NCI-H1048 (cell line): ENCODE measurements around the gene ARG2.
"Not testable (repeated sequence)": the region's sequence is repeated elsewhere in the genome, so short reads cannot be mapped to it uniquely, and the experiment has no call there.

Experiments used
- DNase-seq: peaks from one replicate; lab custom pipeline; 2025; lab: John Stamatoyannopoulos, UW

Gene ARG2

GRCh38 chr14:67586369-67586768 lies 33.4 kb upstream of the ARG2 start:
- no peak for DNase-seq

- no peak for DNase-seq
Observed at GRCh38 chr14:67589204-67589770, 30.4 kb upstream of the ARG2 start.

GRCh38 chr14:67593650-67594049 lies 26.1 kb upstream of the ARG2 start:
- DNase-seq = not testable (repeated sequence)

DNA sequence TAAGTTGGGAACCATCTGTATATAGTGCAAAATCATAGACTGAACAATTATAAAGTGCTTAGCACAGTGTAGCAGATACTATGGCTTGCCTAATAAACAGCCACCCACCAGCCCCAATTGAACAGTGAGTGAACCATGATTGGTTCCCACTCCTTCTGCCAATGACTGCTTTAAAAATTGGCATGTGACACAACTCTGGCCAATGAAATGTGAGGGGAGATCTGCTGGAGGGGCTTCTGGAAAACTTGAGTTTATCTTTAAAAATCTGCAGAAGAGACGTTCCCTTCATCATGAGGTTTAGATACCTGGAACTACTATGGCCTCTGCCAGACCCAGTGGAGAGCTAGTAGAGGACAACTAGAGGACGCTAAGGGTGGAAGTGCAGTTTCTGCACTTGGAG lies 24.3 kb upstream of the ARG2 start:
- no peak for DNase-seq

DNA sequence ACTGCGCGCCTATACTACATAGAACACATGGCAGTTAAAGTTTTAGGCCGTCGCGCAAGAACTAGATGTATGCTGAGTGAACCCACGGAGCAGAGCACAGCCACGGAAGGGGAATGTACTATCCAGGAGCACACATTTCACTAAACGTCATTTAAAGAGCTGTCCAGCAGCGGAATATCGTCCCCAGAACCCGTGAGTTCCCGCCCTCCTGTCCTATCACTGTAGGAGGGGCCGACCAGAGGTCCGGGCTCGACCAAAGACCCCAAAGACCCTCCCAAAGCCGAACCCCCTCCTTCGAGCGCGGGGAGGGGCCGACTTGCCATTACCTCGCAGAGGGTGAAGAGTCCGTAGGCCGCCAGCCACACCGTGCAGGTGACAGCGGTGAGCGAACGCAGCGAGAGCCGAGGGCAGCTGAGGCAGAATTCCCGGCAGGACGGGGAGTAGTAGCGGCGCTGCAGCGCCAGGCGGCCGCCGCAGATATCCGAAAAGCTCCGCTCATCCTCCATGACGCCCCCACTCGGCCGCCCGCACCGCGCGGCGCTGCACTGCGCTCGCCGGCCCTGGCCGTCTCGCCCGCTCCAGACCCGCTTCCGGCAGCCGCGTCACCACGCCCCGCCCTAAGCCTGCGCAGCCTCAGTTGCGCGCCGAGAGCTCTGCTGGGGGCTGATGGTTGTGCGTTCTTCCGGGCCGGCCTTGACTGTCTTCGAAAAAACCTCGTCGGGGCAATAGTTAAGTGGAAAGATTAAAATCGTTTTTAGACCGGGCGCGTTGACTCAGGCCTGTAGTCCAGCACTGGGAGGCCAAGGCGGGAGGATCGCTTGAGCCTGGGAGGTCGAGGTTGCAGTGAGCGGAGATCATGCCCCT lies 19.8 kb upstream of the ARG2 start, which contains the start of gene PIGH:
PIGH (minus strand) TSS at position 571 of the 864 bp plus-strand sequence; CDS start at position 506, 65 bp downstream.
- DNase-seq = peak; percentile 67

- not testable (repeated sequence) for DNase-seq
Observed at GRCh38 chr14:67600562-67600974, 19.2 kb upstream of the ARG2 start.

DNA sequence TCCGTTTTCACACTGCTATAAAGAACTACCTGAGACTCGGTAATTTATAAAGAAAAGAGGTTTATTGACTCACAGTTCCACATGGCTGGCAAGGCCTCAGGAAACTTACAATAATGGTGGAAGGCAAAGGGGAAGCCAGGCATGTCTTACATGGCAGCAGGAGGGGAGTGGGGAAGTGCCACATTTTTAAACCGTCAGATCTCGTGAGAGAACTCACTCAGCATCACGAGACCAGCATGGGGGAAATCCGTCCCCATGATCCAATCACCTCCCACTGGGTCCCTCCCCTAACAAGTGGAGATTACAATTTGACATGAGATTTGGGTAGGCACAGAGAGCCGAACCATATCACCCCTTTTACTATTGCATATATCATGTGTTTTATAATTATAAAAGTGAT lies 17.6 kb upstream of the ARG2 start:
- DNase-seq = no peak

DNA sequence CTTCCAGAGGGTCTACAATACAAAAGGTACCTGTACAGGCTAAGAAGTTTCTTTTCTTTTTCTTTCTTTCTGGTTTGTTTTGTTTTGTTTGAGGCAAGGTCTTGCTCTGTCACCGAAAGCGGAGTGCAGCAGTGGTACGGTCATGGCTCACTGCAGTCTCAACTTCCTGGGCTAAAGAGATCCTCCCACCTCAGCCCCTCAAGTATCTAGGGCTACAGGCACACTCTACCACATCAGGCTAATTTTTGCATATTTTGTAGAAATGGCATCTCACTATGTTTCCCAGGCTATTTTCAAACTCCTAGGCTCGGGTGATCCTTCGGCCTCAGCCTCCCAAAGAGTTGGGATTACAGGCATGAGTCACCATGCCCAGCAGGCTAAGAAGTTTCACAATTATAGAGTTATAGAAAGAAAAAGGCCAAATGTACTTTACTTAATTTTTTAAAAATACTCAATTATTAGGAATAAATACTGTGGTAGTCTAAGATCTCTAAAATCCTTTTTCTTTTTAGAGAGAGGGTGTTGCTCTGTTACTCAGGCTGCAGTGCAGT lies 16.6 kb upstream of the ARG2 start:
- DNase-seq = no peak

GRCh38 chr14:67607646-67608045 lies 12.1 kb upstream of the ARG2 start:
- no peak for DNase-seq

- no peak for DNase-seq
Observed at GRCh38 chr14:67609642-67610310, 9.9 kb upstream of the ARG2 start.

DNA sequence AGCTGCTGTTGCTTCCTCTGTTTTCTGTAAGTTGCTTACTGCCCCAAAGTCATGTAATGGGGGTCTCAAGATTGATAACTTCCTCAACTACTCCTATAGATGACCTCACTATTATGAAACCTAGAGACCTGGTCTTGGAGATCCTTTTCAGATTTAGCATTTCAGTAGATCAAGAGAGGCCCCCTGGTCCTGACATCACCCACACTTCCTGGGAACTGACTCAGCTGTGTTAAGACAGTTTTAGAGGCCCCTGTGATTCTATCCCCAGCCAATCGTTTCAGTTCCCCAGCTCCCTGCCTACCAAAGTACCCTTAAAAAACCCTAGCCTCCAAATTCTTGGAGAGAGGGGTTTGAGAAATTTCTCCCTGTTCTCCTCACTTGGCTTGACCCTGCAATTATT lies 9.2 kb upstream of the ARG2 start:
- no peak for DNase-seq

- DNase-seq = peak; percentile 6
Observed at GRCh38 chr14:67618617-67619063, 1.1 kb upstream of the ARG2 start.

DNA sequence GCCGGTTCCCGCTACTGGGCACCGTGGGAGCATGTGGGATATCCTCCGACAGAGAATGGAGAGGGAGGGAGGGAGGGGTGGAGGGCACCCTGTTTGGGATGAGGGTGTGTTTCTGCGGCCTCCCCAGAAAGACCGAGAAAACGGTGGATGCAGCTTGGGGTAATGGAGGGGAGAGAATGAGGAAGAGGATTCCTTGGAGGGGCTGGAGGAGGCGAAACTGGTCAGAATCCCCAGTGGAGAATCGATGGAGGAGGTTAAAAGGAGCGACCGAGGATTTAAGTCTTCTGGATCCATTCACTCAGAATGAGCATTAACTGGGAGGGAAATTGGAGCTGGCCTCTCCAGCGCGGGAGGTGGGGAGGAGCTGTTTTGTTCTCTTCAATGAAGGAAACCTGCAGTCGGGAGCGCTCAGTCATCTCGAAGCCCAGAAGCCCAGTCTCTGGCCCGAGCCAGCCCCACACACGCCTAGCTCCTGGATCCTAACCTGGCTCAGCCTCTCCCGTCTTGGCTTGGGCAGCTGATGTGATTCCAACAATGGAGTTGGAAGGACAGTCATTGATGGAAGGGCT lies 581 bp downstream of the ARG2 start:
- DNase-seq = no peak

DNA sequence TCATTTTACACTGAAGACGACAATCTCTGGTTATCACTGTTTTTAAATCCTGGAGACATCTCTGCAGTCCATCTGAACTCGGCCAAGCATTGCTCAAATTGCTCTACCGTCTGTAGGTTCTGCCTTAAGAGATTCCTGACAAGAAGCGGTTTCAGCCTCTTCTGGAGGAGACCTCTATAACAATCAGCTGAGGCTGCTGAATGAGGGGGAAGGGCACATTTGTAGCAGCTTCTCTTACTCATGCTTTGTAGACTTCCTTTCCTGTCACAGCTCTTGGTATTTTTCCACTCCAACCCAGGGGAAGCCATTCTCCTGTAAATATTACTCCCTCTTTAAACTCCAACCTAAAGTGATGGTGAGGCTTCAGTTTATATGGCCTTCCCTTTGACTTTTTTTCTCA lies 3.0 kb downstream of the ARG2 start:
- no peak for DNase-seq

- no peak for DNase-seq
Observed at GRCh38 chr14:67623114-67623513, 3.4 kb downstream of the ARG2 start.

- not testable (repeated sequence) for DNase-seq
Observed at GRCh38 chr14:67626131-67626530, 6.4 kb downstream of the ARG2 start.

DNA sequence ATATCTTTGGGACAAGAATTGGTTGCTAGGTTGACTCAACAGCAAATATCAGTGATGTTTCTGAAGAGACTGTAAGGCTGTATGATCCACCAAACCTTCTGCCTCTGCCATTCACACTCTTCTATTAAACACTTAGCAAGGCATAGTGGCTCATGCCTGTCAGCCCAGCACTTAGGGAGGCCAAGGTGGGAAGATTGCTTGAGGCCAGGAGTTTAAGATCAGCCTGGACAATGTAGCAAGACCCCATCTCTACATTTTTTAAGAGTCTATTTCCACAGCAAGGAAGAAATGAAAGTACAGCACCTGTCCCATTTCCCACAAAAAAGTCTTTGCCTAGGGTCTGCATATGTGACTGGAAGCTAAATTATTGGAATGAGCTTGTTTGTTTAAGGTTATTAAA lies 7.8 kb downstream of the ARG2 start:
- DNase-seq = no peak

- no peak for DNase-seq
Observed at GRCh38 chr14:67630186-67630585, 10.5 kb downstream of the ARG2 start.

- DNase-seq = no peak
Observed at GRCh38 chr14:67630938-67631337, 11.2 kb downstream of the ARG2 start.

DNA sequence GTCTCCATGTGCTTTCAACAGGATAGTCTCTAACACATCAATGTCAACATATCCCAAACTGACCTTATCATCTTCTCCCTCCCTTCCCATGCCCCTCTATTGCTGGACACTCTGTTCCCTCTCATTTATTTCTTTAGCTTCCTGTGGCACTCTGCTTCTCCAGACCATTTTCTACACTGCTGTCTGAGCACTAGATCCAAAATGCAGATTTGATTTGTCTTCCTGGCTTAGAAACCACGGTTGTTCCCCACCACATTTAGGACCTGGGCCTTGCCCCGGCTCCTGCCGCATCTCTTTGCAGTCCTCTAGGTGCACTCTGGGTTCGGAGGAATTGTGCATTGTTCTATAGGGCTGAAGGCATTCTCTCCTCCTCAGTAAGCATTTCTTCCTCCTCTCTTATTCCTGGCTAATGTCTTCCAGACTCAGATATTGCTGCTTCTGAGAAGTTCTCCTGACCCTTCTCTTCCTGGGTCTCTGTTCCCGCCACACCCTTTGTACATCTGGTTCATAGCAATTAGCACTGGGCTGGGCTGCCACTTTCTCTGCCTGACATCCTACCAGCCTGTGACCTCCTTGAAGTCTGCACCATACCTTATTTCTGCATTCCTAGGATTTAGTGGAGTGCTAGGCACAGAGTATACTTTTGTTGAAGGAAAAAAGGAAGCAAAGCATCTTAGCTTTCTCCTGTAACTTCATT lies 13.9 kb downstream of the ARG2 start:
- no peak for DNase-seq

GRCh38 chr14:67636361-67636919 lies 16.7 kb downstream of the ARG2 start:
- DNase-seq = no peak
